Measurements from ENCODE around the gene GLG1.
"Not testable (repeated sequence)": the region's sequence is repeated elsewhere in the genome, so short reads cannot be mapped to it uniquely, and the experiment has no call there.

Gene GLG1

GRCh38 chr16:74573622-74574021 is 33.3 kb downstream of the GLG1 start:
- no peak for DNase-seq

GRCh38 chr16:74570412-74571301 is 36.3 kb downstream of the GLG1 start:
- DNase-seq, result no peak

- no peak for DNase-seq
Measured at GRCh38 chr16:74568961-74569631, 37.8 kb downstream of the GLG1 start.

GRCh38 chr16:74567901-74568300 is 39.0 kb downstream of the GLG1 start:
- DNase-seq, result no peak

- no peak for DNase-seq
Measured at GRCh38 chr16:74565378-74565777, 41.5 kb downstream of the GLG1 start.

GRCh38 chr16:74564451-74564984 is 42.4 kb downstream of the GLG1 start:
- DNase-seq, result no peak

GRCh38 chr16:74563828-74564263 is 43.1 kb downstream of the GLG1 start:
- DNase-seq, result no peak

GRCh38 chr16:74562117-74562516 is 44.8 kb downstream of the GLG1 start:
- DNase-seq, result no peak

GRCh38 chr16:74561626-74562025 is 45.3 kb downstream of the GLG1 start:
- no peak for DNase-seq

- DNase-seq, result no peak
Measured at GRCh38 chr16:74560912-74561311, 46.0 kb downstream of the GLG1 start.

- no peak for DNase-seq
Measured at GRCh38 chr16:74558873-74559272, 48.0 kb downstream of the GLG1 start.

GRCh38 chr16:74557275-74557674 is 49.6 kb downstream of the GLG1 start:
- DNase-seq, result no peak

- DNase-seq, result no peak
Measured at GRCh38 chr16:74556375-74556922, 50.5 kb downstream of the GLG1 start.

- DNase-seq, result not testable (repeated sequence)
Measured at GRCh38 chr16:74552357-74552756, 54.6 kb downstream of the GLG1 start.

- DNase-seq, result not testable (repeated sequence)
Measured at GRCh38 chr16:74550227-74551019, 56.5 kb downstream of the GLG1 start.

GRCh38 chr16:74546112-74546511 is 60.8 kb downstream of the GLG1 start:
- DNase-seq, result not testable (repeated sequence)

GRCh38 chr16:74542911-74543578 is 63.9 kb downstream of the GLG1 start:
- not testable (repeated sequence) for DNase-seq

- not testable (repeated sequence) for DNase-seq
Measured at GRCh38 chr16:74540663-74541062, 66.3 kb downstream of the GLG1 start.

GRCh38 chr16:74538801-74539200 is 68.1 kb downstream of the GLG1 start:
- DNase-seq, result not testable (repeated sequence)

- DNase-seq, result not testable (repeated sequence)
Measured at GRCh38 chr16:74537746-74538145, 69.2 kb downstream of the GLG1 start.

- DNase-seq, result not testable (repeated sequence)
Measured at GRCh38 chr16:74534650-74535049, 72.3 kb downstream of the GLG1 start.

GRCh38 chr16:74524926-74525325 is 82.0 kb downstream of the GLG1 start:
- DNase-seq, result no peak

Measured in NCI-H2107 (cell line).